SU-DHL-6 (cell line): ENCODE results near the gene IGF2.

ENCODE experiments used
- H2AFZ ChIP-seq: fragments of 200-600 bp; sonication (generic); 2 replicates; pipeline ENCODE4 v1.6.1; 2014; ENCODE audit warnings: low read depth, mild to moderate bottlenecking, moderate library complexity, mixed read lengths, antibody characterized with exemption, low read length; ENCODE audit not compliant: severe bottlenecking
- H3F3A ChIP-seq: fragments of 200-600 bp; shearing (Covaris generic); 2 replicates; pipeline ENCODE4 v1.6.0; 2016; ENCODE audit warnings: antibody characterized with exemption, mild to moderate bottlenecking; ENCODE audit not compliant: insufficient read depth
- H3K27ac ChIP-seq: fragments of 200-600 bp; sonication (generic); 2 replicates; pipeline ENCODE4 v1.5.1; 2016; ENCODE audit warnings: low read depth, mild to moderate bottlenecking, low read length, moderate library complexity, mixed read lengths
- H3K27me3 ChIP-seq: fragments of 200-600 bp; sonication (generic), shearing (Covaris generic); 2 replicates; pipeline ENCODE4 v1.6.0; 2014; ENCODE audit warnings: mild to moderate bottlenecking, low read length
- H3K36me3 ChIP-seq: fragments of 200-600 bp; sonication (generic); 2 replicates; pipeline ENCODE4 v1.6.1; 2014; ENCODE audit warnings: mild to moderate bottlenecking, low read length, mixed read lengths
- H3K4me2 ChIP-seq: fragments of 300-600, 200-600 bp; shearing (Covaris generic), sonication (generic); 2 replicates; pipeline ENCODE4 v1.6.0; 2014; ENCODE audit warnings: low read length, low read depth, mild to moderate bottlenecking; ENCODE audit not compliant: poor library complexity, severe bottlenecking
- H3K4me3 ChIP-seq: fragments of 200-600 bp; sonication (generic); 2 replicates; pipeline ENCODE4 v1.5.1; 2014; ENCODE audit warnings: antibody characterized with exemption, low read length, mild to moderate bottlenecking, mixed read lengths; ENCODE audit not compliant: insufficient read depth, poor library complexity, severe bottlenecking
- H3K79me2 ChIP-seq: fragments of 200-600 bp; sonication (generic); 2 replicates; pipeline ENCODE4 v1.6.1; 2014; ENCODE audit warnings: mild to moderate bottlenecking, low read length, moderate library complexity; ENCODE audit not compliant: insufficient read depth
- H3K9ac ChIP-seq: fragments of 200-600 bp; sonication (generic); 2 replicates; pipeline ENCODE4 v1.7.0; 2014; ENCODE audit warnings: mild to moderate bottlenecking, low read length
- H3K9me2 ChIP-seq: fragments of 200-600 bp; sonication (generic); replicated peaks from 2 replicates; pipeline ENCODE4 v1.6.1; 2014; ENCODE audit warnings: low read length; ENCODE audit not compliant: insufficient read depth
- H3K9me3 ChIP-seq: fragments of 200-600 bp; sonication (generic); 2 replicates; pipeline ENCODE4 v1.6.1; 2014; ENCODE audit warnings: low read length, mixed read lengths; ENCODE audit not compliant: insufficient read depth
- H4K20me1 ChIP-seq: fragments of 200-600 bp; sonication (generic); 2 replicates; pipeline ENCODE4 v1.6.1; 2014; ENCODE audit warnings: low read depth, mild to moderate bottlenecking, antibody characterized with exemption, low read length, moderate library complexity, mixed read lengths
- EZH2phosphoT487 ChIP-seq: fragments of 200-600 bp; sonication (generic), shearing (Covaris generic); conservative IDR thresholded peaks from 2 replicates; pipeline ENCODE4 v1.6.1; 2018; ENCODE audit warnings: mild to moderate bottlenecking, antibody characterized with exemption, low read length, moderate library complexity, mixed read lengths
- TF ChIP-seq, protein P1 (sequence below): fragments of 200-600 bp; sonication (generic); IDR thresholded peaks from one replicate; pipeline ENCODE4 v1.5.1; 2017; ENCODE audit warnings: antibody characterized with exemption, mild to moderate bottlenecking, low read length, moderate library complexity; ENCODE audit not compliant: insufficient read depth, poor library complexity, severe bottlenecking

IGF2 gene

GRCh38 chr11:2135648-2136201 is 3.5 kb downstream of the IGF2 start:
- no peaks in the 10 kb centered on the region for H3K36me3 ChIP-seq
- H3K27ac ChIP-seq = no peak overlapping the region
- H3K79me2 ChIP-seq = no peaks in the 10 kb centered on the region
- no peaks in the 10 kb centered on the region for H3K9me3 ChIP-seq
- H4K20me1 ChIP-seq = no peaks in the 10 kb centered on the region
- H3K9ac ChIP-seq = no peak overlapping the region
- no peak for TF ChIP-seq EZH2phosphoT487
- TF ChIP-seq, protein P1, sequence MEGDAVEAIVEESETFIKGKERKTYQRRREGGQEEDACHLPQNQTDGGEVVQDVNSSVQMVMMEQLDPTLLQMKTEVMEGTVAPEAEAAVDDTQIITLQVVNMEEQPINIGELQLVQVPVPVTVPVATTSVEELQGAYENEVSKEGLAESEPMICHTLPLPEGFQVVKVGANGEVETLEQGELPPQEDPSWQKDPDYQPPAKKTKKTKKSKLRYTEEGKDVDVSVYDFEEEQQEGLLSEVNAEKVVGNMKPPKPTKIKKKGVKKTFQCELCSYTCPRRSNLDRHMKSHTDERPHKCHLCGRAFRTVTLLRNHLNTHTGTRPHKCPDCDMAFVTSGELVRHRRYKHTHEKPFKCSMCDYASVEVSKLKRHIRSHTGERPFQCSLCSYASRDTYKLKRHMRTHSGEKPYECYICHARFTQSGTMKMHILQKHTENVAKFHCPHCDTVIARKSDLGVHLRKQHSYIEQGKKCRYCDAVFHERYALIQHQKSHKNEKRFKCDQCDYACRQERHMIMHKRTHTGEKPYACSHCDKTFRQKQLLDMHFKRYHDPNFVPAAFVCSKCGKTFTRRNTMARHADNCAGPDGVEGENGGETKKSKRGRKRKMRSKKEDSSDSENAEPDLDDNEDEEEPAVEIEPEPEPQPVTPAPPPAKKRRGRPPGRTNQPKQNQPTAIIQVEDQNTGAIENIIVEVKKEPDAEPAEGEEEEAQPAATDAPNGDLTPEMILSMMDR = no peak
- H3K27me3 ChIP-seq = no peaks in the 10 kb centered on the region
- no peak overlapping the region for H3K4me2 ChIP-seq
- H3K4me3 ChIP-seq = no peak overlapping the region
- H2AFZ ChIP-seq = no peak overlapping the region
- H3F3A ChIP-seq = no peaks in the 10 kb centered on the region
- no peaks in the 10 kb centered on the region for H3K9me2 ChIP-seq

- H2AFZ ChIP-seq = no peak overlapping the region
- H3K4me3 ChIP-seq = no peak overlapping the region
- no peak for TF ChIP-seq EZH2phosphoT487
- TF ChIP-seq, protein P1 = no peak
- H4K20me1 ChIP-seq = no peaks in the 10 kb centered on the region
- no peaks in the 10 kb centered on the region for H3K27me3 ChIP-seq
- no peaks in the 10 kb centered on the region for H3K9me2 ChIP-seq
- H3K27ac ChIP-seq = no peak overlapping the region
- no peaks in the 10 kb centered on the region for H3K36me3 ChIP-seq
- no peaks in the 10 kb centered on the region for H3K9me3 ChIP-seq
- no peaks in the 10 kb centered on the region for H3F3A ChIP-seq
- H3K9ac ChIP-seq = no peak overlapping the region
- no peaks in the 10 kb centered on the region for H3K79me2 ChIP-seq
- H3K4me2 ChIP-seq = no peak overlapping the region
Measured at GRCh38 chr11:2135018-2135569, 4.1 kb downstream of the IGF2 start.

GRCh38 chr11:2134022-2135010 is 4.9 kb downstream of the IGF2 start:
- Histone ChIP-seq H3K9me2 (no peaks in the 10 kb centered on the region), H3K79me2 (no peaks in the 10 kb centered on the region), H3K27ac (no peak overlapping the region), H4K20me1 (no peaks in the 10 kb centered on the region), H3K4me2 (no peak overlapping the region), H3K9me3 (no peaks in the 10 kb centered on the region), H3K27me3 (no peaks in the 10 kb centered on the region), H3K4me3 (no peak overlapping the region), H2AFZ (no peak overlapping the region), H3K9ac (no peak overlapping the region), H3F3A (no peaks in the 10 kb centered on the region), H3K36me3 (no peaks in the 10 kb centered on the region)
- TF ChIP-seq EZH2phosphoT487 = no peak
- TF ChIP-seq, protein P1 = no peak
